Activated naive CD8-positive, alpha-beta T cell treated with anti-CD3 and anti-CD28 coated beads for 36 hours (primary cell): ENCODE measurements around the gene THSD8. TPM values are rescaled to one million over a fixed set of nuclear protein-coding genes. Genes with fewer than 3 reads are reported as not detected.
A peak's percentile ranks its signal among the peaks of the same experiment; 100 is the strongest.

Experiments used
- DNase-seq: peaks from one replicate; pipeline ENCODE4 v3.0.0; 2021
- H3K27ac Mint-ChIP-seq: one replicate; pipeline ENCODE4 v1.8.0; 2022; ENCODE audit warnings: mild to moderate bottlenecking, moderate library complexity, mixed read lengths
- H3K27me3 Mint-ChIP-seq: one replicate; pipeline ENCODE4 v1.8.0; 2022; ENCODE audit warnings: mild to moderate bottlenecking, mixed read lengths
- H3K36me3 Mint-ChIP-seq: one replicate; pipeline ENCODE4 v1.8.0; 2021; ENCODE audit warnings: mild to moderate bottlenecking, mixed read lengths
- H3K4me1 Mint-ChIP-seq: one replicate; pipeline ENCODE4 v1.8.0; 2021; ENCODE audit warnings: mixed read lengths
- H3K4me3 Mint-ChIP-seq: one replicate; pipeline ENCODE4 v1.8.0; 2022; ENCODE audit warnings: mild to moderate bottlenecking, moderate library complexity, mixed read lengths
- H3K9me3 Mint-ChIP-seq: one replicate; pipeline ENCODE4 v1.8.0; 2022; ENCODE audit warnings: mixed read lengths
- total RNA-seq, 2 experiments: library from RNA; stranded (reverse); gene quantifications; one replicate each; pipeline ENCODE4 v1.2.3, GENCODE V29; 2021

THSD8 gene
- total RNA-seq, 2 experiments from 2014 or later, result 25.3 to 30.5 TPM

DNA sequence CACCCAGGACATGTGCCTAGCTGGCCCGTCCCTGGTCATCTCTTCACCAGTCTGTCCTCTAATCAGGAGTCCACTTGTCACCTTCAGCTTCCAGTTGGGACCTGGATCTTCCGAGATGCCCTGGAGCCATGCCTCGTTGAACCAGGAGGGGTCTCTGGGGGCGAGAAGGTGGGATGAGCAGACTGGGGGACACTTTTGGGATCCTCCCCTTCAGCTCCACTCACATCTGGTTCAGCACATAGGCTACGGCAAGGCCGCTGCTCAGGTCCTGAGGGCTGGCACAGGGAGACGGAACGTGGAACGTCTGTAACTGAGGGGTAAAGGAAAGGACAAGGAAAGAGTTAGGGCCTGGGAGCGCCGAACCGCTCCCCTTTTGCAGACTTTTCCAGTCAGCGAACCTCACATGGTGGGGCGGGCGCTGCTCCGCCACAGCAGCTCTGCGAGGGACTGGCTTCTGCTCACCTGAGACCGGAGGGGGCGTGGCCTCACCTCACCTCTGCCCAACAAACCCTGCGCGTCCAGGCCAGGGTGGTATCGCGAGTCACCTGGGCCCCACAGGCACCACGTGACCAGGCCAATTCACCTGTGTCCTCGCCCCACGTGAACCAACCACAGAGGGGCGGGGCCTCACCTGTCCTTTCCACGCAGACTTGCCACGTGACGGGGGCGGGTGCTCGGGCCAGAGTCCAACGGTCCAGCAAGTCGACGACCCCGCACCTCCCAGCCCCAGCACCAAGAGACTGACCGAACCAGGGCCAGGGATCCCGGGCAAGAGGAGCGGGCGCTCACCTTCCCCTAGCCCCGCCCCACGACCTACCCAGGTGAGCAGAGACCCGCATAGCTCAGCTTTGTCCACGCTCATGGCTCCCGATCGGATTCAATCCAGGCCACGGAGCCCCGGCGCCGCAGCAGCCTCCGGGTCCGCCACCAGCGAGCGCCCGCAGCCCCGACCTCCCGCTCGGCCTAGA, 27.0 kb upstream of the THSD8 start, which contains the start of gene HOOK2:
TSS of gene HOOK2 (minus strand) at position 965 of the 968 bp plus-strand sequence. CDS start at position 862, 103 bp downstream.
- H3K4me3 Mint-ChIP-seq, result peak within 1 kb of the TSS; percentile 73
- H3K36me3 Mint-ChIP-seq, result no peaks in the 10 kb centered on the region
- H3K27ac Mint-ChIP-seq, result peak within 1 kb of the TSS; percentile 79
- DNase-seq, result peak; percentile 31
- peaks cover 19% of the 10 kb centered on the region for H3K4me1 Mint-ChIP-seq
- no peaks in the 10 kb centered on the region for H3K9me3 Mint-ChIP-seq
- no peaks in the 10 kb centered on the region for H3K27me3 Mint-ChIP-seq

DNA sequence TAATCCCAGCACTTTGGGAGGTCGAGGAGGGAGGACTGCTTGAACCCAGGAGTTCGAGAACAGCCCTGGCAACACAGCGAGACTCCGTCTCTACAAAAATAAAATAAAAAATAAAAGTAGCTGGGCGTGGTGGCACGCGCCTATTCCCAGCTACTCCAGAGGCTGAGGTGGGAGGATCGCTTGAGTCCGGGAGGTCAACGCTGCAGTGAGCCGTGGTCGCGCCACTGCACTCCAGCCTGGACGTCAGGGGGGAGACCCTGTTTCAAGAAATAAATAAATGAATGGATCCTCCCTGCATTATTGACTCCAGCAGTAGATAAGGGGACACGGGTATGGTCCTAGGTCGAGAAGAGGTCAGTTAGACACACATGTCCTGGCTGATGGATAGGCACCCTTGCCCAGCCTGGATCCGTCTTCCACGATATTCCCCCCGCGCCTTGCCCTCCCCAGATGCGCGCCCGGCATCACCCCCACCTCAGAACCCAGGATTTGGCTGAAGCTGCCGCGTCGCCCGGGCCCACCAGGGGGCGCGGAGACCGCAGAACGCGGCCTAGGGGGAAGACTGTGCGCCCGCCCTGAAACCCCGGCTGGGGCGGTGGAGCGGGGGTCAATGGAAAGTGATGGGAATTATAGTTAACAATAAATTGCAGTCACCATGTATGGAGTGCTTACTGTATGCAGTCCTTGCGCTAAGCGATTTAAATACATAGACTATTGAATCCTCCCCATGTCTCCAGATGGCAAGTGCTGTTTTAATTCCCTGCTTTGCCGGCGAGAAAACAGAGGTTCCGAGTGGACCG, 24.5 kb upstream of the THSD8 start:
- peak; percentile 90 for DNase-seq
- H3K27ac Mint-ChIP-seq, result peak overlapping the region; percentile 67
- no peaks in the 10 kb centered on the region for H3K36me3 Mint-ChIP-seq

DNA sequence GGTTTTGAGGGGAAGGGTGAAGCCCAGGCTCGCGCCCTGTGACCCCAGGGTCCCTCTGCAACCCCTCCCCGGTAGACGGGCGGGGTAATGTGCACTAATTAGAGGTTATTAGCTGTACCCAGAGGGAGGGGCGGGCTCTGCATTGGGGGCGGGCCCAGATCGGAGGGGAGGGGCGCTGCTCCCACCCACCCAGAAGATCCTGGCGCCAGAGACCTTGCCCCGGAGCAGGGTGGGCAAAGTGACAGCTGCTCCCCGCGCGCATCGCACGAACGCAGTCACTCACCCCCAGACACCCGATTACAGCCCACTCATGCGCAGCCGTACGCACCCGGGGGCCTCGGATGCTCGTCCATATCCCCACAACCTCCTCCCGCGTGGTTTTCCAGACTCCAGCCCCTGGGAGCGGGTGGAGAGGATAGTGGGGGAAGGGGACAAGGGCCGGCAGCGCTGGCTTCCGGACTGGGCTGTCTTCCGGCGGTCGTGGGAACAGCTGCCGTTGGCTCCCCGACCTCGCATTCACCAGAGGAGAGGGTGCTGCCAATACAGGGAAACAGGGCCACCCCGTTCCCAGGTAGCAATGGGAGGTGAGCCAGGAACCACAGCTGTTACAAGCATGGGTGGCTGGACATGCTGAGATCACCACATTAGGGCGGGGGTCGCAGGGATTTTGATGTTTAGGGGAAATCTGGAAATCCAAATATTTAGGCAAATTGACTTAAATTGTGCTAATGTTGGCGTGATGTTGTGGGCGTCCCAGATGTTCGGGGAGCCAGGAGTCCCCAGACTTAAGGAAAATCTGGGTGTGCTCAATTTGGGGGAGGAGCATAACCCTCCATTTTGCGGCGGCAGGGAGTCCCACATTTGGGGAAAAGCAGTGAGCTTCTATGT, 23.6 kb upstream of the THSD8 start:
- H3K27me3 Mint-ChIP-seq, result no peaks in the 10 kb centered on the region
- H3K4me1 Mint-ChIP-seq, result peaks cover 27% of the 10 kb centered on the region
- H3K9me3 Mint-ChIP-seq, result no peaks in the 10 kb centered on the region
- peak overlapping the region; percentile 80 for H3K4me3 Mint-ChIP-seq
- peak overlapping the region; percentile 67 for H3K27ac Mint-ChIP-seq
- H3K36me3 Mint-ChIP-seq, result no peaks in the 10 kb centered on the region
- peak; percentile 52 for DNase-seq

More for the DNA sequence above, 24.5 kb upstream of the THSD8 start:
- peak overlapping the region; percentile 80 for H3K4me3 Mint-ChIP-seq
- H3K27me3 Mint-ChIP-seq, result no peaks in the 10 kb centered on the region
- H3K4me1 Mint-ChIP-seq, result peaks cover 27% of the 10 kb centered on the region
- H3K9me3 Mint-ChIP-seq, result no peaks in the 10 kb centered on the region

DNA sequence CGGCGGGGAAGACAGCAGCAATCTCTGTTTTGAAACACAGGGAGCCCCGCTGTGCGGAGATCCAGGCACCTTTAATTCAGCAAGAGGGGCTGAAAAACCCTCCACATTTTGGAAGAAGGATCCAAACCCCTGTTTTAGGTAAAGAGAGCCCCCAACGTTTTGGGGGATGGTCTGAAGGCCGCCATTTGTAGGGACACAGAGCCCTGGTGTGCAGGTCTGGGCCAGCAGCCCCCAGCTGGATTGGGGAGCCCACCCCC, 23.0 kb upstream of the THSD8 start:
- no peaks in the 10 kb centered on the region for H3K27me3 Mint-ChIP-seq
- H3K9me3 Mint-ChIP-seq, result no peaks in the 10 kb centered on the region
- H3K27ac Mint-ChIP-seq, result peak overlapping the region; percentile 67
- H3K36me3 Mint-ChIP-seq, result no peaks in the 10 kb centered on the region
- peak overlapping the region; percentile 80 for H3K4me3 Mint-ChIP-seq
- no peak for DNase-seq
- peaks cover 26% of the 10 kb centered on the region for H3K4me1 Mint-ChIP-seq

DNA sequence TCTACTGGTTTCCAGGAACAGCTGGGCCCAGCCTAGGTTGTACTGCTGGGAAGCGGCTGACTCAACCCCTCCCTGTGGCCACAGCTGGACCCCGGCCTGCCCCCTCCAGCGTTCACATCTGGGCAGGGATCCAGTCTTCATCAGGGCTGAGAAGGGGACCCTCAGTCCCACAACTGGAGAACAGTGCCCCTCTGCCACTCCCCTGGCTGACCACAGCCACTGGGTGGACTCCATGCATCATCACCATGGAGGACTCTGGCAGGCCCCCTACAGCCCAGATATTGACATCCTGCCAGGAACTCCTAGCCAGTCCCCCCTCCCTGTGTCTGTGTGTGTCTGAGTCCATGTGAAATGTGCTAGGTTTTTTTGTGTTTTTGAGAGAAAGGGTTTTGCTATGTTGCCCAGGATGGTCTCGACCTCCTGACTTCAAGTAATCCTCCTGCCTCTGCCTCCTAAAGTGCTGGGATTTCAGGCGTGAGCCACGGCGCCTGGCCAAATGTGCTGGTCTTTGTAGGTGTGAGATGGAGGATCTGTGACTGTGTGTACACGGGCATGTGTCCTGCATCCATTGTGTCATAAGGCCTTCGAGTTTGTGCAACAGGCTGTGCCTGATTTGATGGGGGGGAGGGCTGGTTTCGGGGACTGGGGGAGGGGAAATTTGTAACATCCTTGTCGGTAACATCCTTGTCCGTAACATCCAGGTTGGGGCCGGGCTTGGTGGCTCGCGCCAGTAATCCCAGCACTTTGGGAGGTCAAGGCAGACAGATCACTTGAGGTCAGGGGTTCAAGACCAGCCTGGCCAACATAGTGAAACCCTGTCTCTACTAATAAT, 22.5 kb upstream of the THSD8 start:
- Mint-ChIP-seq H3K9me3 (no peaks in the 10 kb centered on the region), H3K4me1 (peaks cover 26% of the 10 kb centered on the region), H3K4me3 (peak overlapping the region; percentile 80), H3K27me3 (no peaks in the 10 kb centered on the region), H3K27ac (peak overlapping the region; percentile 44), H3K36me3 (no peaks in the 10 kb centered on the region)
- DNase-seq, result no peak

DNA sequence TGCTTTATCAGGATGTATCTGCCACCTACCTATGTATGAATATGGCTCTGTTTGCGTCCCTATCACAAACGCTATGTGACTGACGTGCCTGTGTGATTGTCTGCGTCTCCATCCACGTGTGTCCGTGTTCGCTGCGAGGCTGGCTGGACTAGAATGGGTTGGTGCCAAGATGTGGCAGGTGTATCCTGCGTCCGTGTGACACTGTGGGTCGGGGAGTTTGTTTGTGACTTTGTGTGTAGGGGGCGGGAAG, 19.8 kb upstream of the THSD8 start:
- Mint-ChIP-seq H3K27ac (peak overlapping the region; percentile 96), H3K4me3 (peak overlapping the region; percentile 80), H3K27me3 (no peaks in the 10 kb centered on the region)

DNA sequence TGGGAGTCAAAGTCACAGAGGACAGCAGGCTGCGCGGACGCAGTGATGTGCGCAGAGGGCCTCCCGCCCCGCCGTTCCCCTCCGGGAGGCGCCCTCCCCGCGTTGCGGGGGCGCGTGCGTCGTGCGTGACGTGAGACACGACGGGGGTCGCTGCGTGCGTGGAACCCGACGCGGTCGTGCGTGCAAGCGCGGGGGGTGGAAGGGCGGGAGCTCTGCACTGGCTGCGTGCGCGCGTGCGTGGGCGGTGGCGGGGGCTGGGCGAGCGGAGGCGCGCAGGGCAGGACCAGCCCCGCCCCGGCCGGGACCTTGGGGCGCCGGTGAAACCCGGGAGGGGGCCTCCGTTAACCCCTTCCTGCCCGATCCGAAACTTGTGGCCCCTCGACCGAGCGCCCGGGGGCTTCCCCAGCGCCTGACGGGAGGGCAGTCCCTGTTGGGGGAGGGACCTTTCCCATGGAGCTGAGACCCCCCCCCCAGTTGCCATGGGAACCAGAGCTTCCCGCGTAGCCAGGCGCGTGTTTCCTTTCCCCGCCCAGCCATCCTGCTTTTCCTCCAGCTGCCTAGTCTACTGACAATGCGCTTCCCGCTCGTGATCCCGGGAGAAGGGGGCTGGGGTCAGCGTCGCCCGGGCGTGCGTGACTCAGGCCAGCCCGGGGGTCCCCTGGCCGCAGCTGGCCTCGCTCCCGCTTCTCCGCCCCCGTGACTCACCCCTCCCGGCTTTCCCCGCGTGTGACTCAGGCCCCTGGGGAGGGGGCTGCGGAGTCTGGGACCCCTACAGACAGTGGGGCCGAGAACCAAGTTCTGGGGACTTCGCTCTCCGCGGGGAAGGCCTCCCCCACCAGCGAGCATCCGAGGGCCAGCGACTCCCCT, 19.2 kb upstream of the THSD8 start:
- Mint-ChIP-seq H3K9me3 (no peaks in the 10 kb centered on the region), H3K27me3 (no peaks in the 10 kb centered on the region), H3K27ac (peak overlapping the region; percentile 96)

More for the DNA sequence above, 19.8 kb upstream of the THSD8 start:
- H3K36me3 Mint-ChIP-seq, result no peaks in the 10 kb centered on the region
- DNase-seq, result no peak
- H3K9me3 Mint-ChIP-seq, result no peaks in the 10 kb centered on the region
- H3K4me1 Mint-ChIP-seq, result peaks cover 27% of the 10 kb centered on the region

DNA sequence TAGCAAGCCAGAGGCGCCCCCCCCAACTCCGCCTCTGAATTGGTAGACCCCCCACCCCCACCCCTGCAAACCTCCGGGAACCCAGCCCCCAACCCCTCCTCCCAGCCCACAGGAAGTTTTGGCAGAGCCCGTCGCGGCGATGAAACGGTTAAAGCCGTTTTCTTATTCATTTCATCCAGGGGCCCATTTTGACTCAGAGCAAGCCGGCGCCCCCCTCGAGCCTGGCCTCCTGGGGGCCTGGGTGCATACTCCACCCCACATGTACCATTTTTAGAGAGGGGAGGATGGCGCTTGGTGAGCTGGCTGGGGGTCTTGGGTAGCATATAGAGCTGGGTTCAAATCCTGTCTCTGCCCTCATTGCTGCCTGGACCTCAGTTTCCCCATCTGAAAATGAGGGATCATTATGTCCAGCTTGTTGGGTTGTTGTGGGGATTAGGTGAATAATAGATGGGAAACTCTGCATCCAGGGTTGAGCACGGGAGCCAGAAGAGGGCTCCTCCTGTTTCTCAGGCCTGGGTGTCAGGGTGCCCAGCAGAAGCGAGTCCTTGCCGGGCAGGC, 18.5 kb upstream of the THSD8 start:
- Mint-ChIP-seq H3K27me3 (no peaks in the 10 kb centered on the region), H3K4me3 (peak overlapping the region; percentile 70), H3K4me1 (peaks cover 27% of the 10 kb centered on the region), H3K9me3 (no peaks in the 10 kb centered on the region), H3K27ac (peak overlapping the region; percentile 87), H3K36me3 (no peaks in the 10 kb centered on the region)
- no peak for DNase-seq

More for the DNA sequence above, 19.2 kb upstream of the THSD8 start:
- H3K4me1 Mint-ChIP-seq, result peaks cover 24% of the 10 kb centered on the region
- H3K36me3 Mint-ChIP-seq, result no peaks in the 10 kb centered on the region
- peak overlapping the region; percentile 80 for H3K4me3 Mint-ChIP-seq
- peak; percentile 91 for DNase-seq

DNA sequence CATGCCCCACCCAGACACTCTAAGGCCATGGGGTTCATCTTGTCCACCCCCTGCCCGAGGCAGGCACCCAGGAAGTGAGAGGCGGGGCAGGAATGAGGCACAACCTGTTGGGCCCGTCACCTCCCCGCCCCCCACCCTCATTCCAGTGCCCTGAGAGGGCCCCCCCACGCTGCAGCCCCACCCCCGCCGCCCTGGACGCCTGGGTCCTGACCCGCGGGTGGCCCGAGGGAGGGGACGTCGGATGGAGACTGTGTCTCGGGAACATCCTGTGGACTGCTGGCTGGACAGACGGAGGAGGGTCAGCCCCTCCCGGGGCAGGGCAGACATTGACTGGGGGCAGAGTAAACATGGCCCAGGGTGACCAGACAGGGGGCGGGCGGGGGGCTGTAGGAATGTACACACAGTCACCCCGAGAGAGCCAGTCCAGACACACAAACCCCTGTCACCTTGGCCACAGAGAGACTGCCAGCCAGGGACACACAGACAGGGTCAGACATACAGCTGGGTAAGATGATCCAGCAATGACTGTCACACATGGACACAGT, 17.9 kb upstream of the THSD8 start:
- Mint-ChIP-seq H3K27me3 (no peaks in the 10 kb centered on the region), H3K4me3 (peak overlapping the region; percentile 70), H3K4me1 (peaks cover 27% of the 10 kb centered on the region), H3K36me3 (no peaks in the 10 kb centered on the region), H3K27ac (peak overlapping the region; percentile 87), H3K9me3 (no peaks in the 10 kb centered on the region)
- DNase-seq, result no peak

DNA sequence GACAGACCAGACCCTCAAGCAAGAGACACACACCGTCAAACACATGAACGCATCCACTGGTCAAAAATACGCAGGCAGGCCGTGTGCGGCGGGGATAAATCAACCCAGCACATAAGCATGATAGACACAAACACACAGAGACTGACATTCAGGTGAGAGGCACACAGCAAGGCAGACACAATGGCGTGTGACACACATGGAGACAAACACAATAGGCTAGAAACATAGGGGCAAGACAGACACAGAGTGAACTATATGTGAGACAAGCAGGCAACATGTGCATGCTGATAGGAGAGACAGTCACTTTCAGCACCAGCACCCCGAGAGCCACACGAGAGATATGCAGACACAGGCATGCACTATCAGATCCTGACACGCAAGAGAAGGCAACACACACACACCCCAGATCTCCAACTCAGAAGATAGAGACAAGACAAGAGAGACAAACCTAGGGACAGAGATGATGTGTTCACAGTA, 17.4 kb upstream of the THSD8 start:
- H3K9me3 Mint-ChIP-seq, result no peaks in the 10 kb centered on the region
- no peak overlapping the region for H3K27ac Mint-ChIP-seq
- H3K4me1 Mint-ChIP-seq, result peaks cover 28% of the 10 kb centered on the region
- no peaks in the 10 kb centered on the region for H3K27me3 Mint-ChIP-seq
- no peak for DNase-seq
- H3K4me3 Mint-ChIP-seq, result no peak overlapping the region
- no peaks in the 10 kb centered on the region for H3K36me3 Mint-ChIP-seq

DNA sequence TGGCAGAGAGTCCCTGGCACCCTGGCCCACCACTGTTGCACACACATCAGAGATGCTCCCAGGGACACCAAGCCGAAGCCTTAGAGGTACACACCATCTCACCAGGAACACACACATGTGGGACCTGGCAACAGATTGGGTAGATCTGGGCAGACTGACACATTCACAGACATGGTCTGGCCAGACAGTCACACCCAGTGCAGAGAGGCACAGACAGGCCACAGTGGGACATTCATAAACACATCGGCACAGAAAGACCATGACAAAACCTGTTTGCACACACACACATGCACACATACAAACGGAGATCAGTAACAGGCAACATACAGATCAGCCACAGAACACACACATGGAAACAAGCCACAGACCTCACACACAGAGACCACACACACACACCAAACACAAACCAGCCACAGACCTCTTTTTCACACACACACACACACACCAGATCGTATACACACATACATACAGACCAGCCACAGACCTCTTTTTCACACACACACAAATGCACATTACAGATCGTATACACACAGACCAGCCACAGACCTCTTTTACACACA, 16.9 kb upstream of the THSD8 start:
- Mint-ChIP-seq H3K27ac (no peak overlapping the region), H3K36me3 (no peaks in the 10 kb centered on the region), H3K9me3 (no peaks in the 10 kb centered on the region), H3K4me3 (no peak overlapping the region), H3K27me3 (no peaks in the 10 kb centered on the region), H3K4me1 (peaks cover 27% of the 10 kb centered on the region)
- no peak for DNase-seq

DNA sequence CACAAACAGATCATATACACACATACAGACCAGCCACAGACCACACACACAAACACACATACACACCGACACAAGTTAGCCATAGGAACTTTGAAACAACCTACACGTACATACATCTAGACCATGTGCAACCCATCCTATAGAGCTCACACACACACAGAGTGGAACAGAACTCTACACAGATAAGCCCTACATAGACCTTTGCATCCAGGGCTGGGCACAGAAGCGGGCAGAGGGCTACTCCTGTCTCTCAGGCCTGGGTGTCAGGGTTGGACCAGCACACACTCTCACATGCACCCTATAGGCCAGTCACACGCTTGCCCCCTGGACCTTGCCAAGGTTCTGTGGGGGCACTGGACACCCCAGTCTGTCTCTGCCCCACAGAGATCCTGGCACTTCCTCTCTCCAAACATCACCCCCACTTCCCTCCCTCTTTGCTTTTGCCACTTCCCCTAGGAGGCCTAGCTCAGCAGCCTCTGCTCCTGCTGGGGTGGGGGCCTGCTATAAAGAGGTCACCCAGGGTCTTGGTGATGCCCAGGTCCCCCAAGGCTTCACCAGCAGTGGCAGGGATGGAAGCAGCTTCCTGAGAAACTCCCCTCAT, 16.3 kb upstream of the THSD8 start:
- Mint-ChIP-seq H3K9me3 (no peaks in the 10 kb centered on the region), H3K4me3 (no peak overlapping the region), H3K27ac (no peak overlapping the region), H3K4me1 (peaks cover 30% of the 10 kb centered on the region), H3K36me3 (no peaks in the 10 kb centered on the region), H3K27me3 (no peaks in the 10 kb centered on the region)
- no peak for DNase-seq
